HG03342 (cell line): ENCODE data around the gene PTPRF.
"Not testable (repeated sequence)": the region's sequence is repeated elsewhere in the genome, so short reads cannot be mapped to it uniquely, and the experiment has no call there.

Experiments used
- ATAC-seq: cut with Tn5 transposase; IDR thresholded peaks from one replicate; pipeline ENCODE4 v1.9.1; 2021; ENCODE audit warnings: mild to moderate bottlenecking, moderate library complexity; ENCODE audit not compliant: unreplicated experiment

The PTPRF gene

DNA sequence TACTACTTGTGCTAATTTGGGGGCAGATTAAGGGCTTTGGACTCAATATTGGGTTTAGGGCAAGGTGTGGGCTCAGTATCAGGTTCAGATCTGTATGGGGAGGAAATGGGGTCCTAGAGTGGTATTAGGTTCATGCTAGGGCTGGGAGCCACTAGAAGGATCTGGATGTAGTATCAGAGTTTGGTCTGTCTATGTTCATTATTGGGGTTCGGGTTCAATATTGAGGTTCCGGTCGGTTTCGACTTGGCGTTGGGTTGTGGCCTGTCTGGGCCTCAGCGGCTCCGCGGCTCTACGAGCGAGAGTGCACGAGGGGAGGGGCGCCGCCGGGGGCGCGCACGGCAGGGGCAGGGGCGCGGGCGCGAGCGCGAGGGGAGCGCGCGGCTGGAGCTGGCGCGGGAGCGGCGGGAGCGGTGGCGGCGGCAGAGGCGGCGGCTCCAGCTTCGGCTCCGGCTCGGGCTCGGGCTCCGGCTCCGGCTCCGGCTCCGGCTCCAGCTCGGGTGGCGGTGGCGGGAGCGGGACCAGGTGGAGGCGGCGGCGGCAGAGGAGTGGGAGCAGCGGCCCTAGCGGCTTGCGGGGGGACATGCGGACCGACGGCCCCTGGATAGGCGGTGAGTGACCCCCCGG is at the start of gene PTPRF:
TSS of gene PTPRF (plus strand) at position 401 of the 624 bp plus-strand sequence. CDS start 14,193 bp downstream, outside the sequence.
- ATAC-seq = no peak

DNA sequence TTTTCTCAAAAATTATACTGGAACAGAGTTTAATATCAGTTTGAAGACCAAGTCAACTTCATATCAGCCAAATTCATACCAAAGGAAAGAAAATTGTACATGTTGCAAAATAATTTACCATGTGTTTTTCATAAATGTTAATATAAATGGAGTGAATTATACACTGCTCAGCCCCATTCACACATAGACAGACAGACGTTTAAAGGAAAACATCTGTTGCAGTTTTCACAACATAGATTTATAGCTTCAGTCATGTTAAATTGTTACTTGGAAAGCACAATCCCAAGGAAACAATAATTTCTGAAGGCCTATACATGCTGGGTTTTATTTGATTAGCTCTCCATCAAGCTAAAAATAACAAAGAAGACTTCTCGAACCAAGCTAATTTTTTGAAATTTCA is 49.2 kb upstream of the PTPRF start:
- no peak for ATAC-seq

DNA sequence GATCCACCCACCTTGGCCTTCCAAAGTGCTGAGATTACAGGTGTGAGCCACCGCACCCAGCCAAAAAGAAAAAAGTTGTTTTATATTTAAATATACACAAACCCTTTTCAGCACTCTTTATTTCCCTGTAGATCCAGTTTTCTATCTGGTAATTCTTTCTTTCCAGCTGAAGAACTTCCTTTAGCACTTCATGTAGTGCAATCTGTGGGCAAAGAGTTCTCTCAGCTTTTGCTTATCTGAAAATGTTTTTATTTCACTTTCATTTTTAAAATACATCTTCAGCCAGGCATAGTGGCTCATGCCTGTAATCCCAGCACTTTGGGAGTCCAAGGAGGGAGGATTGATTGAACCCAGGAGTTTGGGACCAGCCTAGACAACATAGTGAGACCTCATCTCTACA is 48.5 kb upstream of the PTPRF start:
- ATAC-seq = no peak

GRCh38 chr1:43484367-43484766 is 46.3 kb upstream of the PTPRF start:
- ATAC-seq = no peak

DNA sequence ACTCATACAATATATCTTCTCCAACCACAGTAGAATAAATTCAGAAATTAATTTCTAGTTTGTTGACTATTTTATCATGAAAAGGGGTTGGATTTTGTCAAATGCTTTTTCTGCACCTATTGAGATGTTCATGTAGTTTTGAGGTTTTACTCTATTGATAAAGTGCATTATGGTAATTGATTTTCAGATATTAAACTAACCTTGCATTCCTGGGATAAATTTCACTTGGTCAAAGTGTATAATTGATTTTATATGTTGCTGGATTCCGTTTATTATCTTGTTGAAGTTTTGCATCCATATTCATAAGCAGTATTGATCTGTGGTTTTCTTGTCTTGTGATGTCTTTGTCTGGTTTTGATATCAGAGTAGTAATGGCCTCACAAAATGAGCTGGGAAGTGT is 42.5 kb upstream of the PTPRF start:
- ATAC-seq = no peak

GRCh38 chr1:43491061-43491460 is 39.6 kb upstream of the PTPRF start:
- ATAC-seq = no peak

DNA sequence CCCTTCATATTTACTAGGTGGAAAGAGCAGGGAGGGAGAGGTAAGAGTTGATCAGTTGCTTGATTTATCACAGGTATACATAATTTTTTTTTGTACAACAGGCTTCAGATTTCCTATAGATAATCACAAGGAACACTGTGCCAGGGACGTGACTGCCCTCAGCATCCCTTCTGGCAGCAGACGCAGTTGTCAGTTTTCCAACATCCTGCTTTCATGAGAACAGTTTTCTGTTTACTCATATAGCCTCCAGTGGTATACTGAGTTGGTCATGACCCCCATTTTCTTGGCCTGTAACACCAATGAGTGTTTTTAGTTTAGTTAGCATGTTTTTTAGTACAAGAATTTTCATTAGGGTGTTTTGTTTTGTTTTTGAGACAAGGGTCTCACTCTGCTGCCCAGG is 37.9 kb upstream of the PTPRF start:
- ATAC-seq = no peak

DNA sequence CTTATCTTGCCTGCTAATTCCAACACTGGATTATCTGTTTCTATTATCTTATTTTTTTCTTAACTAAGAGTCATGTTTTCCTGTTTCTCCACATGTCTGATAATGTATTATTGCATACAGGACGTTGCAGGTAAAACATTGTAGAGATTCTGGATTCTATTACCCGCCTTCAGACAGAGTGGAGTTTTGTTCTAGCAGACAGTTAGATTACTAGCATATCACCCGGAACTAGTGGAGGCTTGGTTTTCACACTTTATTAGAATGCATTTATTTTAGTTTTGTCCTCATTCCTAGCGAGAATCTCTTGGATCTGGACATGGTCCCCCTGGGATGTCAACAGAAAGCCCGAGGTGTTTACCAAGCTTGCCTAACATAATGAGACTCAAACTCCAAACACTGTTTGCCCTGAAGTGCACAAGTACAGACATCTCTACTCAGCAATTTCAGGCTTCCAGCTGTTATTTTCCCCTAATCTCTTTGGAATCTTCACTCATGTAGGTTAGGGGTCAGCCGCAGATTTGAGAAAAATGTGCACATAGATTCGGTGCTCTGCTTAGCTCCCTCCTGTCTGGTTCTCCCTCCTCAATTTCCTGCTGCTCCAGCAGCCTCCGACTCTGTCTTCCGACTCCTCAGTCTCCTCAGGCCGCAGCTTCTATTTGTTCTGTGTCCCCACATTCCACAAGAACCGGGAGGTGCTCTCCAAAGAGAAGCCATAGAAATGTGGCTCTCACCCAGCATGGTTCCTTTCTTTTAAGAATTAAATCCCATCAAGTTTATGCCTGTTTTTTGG is 36.8 kb upstream of the PTPRF start:
- no peak for ATAC-seq

DNA sequence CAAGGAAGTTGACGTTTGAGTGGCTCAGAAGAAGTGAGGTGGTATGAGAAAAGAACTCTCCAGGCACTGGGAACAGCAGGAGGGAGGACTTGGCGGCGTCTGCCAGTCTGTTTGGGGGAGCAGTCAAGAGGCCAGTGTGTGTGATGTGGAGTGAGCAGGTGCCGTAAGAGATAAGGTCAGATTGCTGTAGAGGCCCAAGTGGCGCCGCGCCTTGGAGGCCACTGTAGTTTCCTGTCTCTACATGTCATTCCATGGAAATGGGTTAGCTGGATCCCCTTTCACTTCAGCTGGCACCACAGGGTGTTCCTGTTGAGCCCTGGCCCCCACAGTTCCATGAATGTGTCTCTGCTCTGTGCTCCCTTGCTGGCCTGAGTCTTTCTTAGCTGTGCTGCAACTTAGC is 35.5 kb upstream of the PTPRF start:
- ATAC-seq = no peak

DNA sequence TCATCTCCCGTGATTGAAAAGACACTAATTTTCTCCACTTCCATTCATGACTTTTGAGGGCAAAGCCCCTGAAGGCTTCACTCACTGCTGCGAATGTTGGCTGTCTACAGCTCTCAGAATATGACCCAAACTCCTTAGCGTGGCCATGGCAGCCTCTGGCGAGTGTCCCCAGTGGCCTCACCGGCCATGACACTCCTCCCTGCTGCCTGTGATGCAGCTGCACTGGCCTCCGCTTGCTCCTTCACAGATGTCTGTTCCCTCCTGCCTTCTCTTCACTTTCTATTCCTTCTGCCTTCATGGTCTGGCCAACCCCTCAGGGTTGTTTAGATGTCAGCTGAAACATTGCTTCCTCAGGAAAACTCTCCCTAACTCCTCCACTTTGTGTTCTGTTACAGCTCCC is 30.8 kb upstream of the PTPRF start:
- ATAC-seq = no peak

DNA sequence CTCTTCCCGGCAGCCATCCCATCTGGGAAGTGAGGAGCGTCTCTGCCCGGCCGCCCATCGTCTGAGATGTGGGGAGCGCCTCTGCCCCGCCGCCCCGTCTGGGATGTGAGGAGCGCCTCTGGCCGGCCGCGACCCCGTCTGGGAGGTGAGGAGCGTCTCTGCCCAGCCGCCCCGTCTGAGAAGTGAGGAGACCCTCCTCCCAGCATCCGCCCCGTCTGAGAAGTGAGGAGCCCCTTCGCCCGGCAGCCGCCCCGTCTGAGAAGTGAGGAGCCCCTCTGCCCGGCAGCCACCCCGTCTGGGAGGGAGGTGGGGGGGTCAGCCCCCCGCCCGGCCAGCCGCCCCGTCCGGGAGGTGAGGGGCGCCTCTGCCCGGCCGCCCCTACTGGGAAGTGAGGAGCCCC is 28.9 kb upstream of the PTPRF start:
- ATAC-seq = not testable (repeated sequence)

- ATAC-seq = no peak
Observed at GRCh38 chr1:43503534-43503933, 27.1 kb upstream of the PTPRF start.

GRCh38 chr1:43505077-43505780 is 25.5 kb upstream of the PTPRF start:
- no peak for ATAC-seq

DNA sequence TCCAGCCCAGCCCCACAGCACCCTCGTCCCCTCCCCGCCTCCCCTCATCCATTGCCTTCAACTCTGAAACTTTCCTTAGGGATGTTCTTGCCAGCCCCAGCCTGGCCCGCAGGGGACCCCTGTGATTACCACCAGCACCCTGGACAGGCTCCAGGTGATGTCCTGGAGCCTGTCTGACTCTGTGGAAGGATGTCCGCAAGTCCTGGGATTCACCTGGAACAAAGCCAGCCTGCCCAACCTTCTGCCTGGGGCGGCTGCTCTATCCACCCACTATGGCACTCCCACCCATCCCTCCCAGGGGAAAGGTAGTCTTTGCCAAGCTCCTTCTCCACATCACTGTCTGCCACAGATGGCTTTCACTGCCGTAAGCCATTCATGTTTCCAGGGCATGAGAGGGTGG is 24.4 kb upstream of the PTPRF start:
- ATAC-seq = no peak

DNA sequence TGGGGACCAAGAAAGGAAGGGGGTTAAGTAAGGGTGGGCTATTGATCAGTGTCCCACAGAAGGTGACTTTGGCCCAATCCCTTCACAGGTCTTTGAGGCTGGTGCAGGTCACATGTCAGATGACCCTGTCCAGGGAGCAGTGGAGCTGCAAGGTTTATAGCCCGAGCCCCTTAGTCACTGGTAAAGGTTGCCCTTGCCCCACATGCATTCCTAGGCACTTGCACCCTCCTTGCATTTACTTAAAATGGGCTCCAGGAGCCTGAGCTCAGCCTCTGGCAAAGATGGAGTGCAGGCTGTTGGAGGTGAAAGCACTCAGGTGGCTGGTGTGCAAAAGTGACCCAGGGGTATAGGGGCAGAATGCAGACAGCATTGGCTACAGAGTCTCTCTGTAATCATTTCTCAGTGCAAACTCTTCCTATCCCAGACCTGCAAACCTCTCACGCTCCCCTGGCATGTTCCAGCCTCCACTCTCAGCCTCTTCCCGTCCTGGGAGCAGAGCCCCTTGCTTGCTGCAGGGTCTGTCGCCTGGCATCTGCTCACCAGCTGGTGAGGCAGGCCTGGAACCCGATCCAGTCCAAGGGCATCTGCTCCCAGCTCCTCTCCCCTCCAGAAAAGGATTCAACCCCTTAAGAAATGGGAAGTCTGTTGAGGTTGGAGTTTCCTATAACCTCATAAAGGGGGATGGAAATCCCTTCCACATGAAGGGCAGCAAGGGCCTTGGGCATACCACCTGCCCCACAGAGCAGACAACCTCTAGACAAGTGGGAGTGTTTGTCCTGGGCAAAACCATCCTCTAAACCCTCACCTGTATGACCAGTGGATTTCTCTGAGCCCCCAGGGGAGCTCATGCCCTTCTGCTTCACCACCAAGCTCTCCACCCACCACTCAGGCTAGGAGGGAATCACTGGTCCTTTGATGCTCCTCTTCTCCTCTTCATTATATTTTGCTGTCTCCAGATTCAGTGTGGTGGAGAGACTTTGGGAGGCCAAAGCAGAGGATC is 23.1 kb upstream of the PTPRF start:
- no peak for ATAC-seq

GRCh38 chr1:43509007-43509739 is 21.5 kb upstream of the PTPRF start:
- no peak for ATAC-seq

GRCh38 chr1:43509740-43510375 is 20.8 kb upstream of the PTPRF start:
- ATAC-seq = no peak

- ATAC-seq = no peak
Observed at GRCh38 chr1:43510621-43511020, 20.1 kb upstream of the PTPRF start.

- no peak for ATAC-seq
Observed at GRCh38 chr1:43511394-43511793, 19.3 kb upstream of the PTPRF start.

GRCh38 chr1:43512133-43512532 is 18.6 kb upstream of the PTPRF start:
- no peak for ATAC-seq
